ENCODE results near the gene SGMS1.
"Not testable (repeated sequence)": the region's sequence is repeated elsewhere in the genome, so short reads cannot be mapped to it uniquely, and the experiment has no call there.

- not testable (repeated sequence) for TF ChIP-seq CTCF (optimal IDR thresholded peaks at IDR 0.05 in 1 of 3, IDR thresholded peaks at IDR 0.05 in 1 of 3, conservative IDR thresholded peaks at IDR 0.05 in 1 of 3; ENCODE audit: extremely low read depth in 1 of 3, insufficient read depth in 2 of 3, low read length in 3 of 3); EZH2 (IDR thresholded peaks at IDR 0.05; ENCODE audit: low read length)
These were observed 48.4 kb upstream of the SGMS1 start for GRCh38 chr10:50672152-50672551.
